Measurements from ENCODE around the gene COMMD1.

The COMMD1 gene

GRCh38 chr2:61943251-61943650 lies 37.8 kb downstream of the COMMD1 start:
- TF ChIP-seq, protein P1, sequence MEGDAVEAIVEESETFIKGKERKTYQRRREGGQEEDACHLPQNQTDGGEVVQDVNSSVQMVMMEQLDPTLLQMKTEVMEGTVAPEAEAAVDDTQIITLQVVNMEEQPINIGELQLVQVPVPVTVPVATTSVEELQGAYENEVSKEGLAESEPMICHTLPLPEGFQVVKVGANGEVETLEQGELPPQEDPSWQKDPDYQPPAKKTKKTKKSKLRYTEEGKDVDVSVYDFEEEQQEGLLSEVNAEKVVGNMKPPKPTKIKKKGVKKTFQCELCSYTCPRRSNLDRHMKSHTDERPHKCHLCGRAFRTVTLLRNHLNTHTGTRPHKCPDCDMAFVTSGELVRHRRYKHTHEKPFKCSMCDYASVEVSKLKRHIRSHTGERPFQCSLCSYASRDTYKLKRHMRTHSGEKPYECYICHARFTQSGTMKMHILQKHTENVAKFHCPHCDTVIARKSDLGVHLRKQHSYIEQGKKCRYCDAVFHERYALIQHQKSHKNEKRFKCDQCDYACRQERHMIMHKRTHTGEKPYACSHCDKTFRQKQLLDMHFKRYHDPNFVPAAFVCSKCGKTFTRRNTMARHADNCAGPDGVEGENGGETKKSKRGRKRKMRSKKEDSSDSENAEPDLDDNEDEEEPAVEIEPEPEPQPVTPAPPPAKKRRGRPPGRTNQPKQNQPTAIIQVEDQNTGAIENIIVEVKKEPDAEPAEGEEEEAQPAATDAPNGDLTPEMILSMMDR (conservative IDR thresholded peaks at IDR 0.05; ENCODE audit: low read depth, low read length) = no peak
- no peak overlapping the region for H3K4me3 ChIP-seq (ENCODE audit: low read length)
- no peak for DNase-seq (ENCODE audit: low read depth)

DNA sequence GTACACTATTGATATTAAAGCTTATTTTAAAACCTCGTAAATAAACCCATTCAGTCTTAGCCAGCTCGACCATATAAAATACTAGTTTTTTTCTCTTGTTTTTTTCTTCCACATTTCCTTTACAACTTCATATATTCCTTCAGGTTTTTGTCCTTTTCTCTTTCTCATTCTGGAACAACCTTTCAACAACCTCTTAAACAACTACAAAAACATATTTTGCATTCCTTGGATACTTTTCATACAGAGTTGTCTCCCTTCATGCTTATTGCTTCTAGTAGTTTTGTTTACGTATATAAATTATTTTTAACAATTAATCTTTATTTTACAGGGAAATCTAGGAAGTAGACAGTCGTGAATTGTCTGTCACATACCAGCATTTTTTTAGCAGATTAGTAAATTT lies 41.2 kb downstream of the COMMD1 start:
- TF ChIP-seq, protein P1 (conservative IDR thresholded peaks at IDR 0.05; ENCODE audit: low read depth, low read length) = no peak
- DNase-seq (ENCODE audit: low read depth) = no peak
- no peak overlapping the region for H3K4me3 ChIP-seq (ENCODE audit: low read length)

GRCh38 chr2:61948661-61949457 lies 43.4 kb downstream of the COMMD1 start:
- H3K4me3 ChIP-seq (ENCODE audit: low read length) = no peak overlapping the region
- TF ChIP-seq, protein P1 (conservative IDR thresholded peaks at IDR 0.05; ENCODE audit: low read depth, low read length) = no peak
- no peak for DNase-seq (ENCODE audit: low read depth)

- TF ChIP-seq, protein P1 (conservative IDR thresholded peaks at IDR 0.05; ENCODE audit: low read depth, low read length) = no peak
- DNase-seq (ENCODE audit: low read depth) = no peak
- H3K4me3 ChIP-seq (ENCODE audit: low read length) = no peak overlapping the region
Observed at GRCh38 chr2:61949458-61949713, 43.9 kb downstream of the COMMD1 start.

GRCh38 chr2:61949714-61950560 lies 44.5 kb downstream of the COMMD1 start:
- no peak for DNase-seq (ENCODE audit: low read depth)
- TF ChIP-seq, protein P1 (conservative IDR thresholded peaks at IDR 0.05; ENCODE audit: low read depth, low read length) = no peak
- H3K4me3 ChIP-seq (ENCODE audit: low read length) = no peak overlapping the region

GRCh38 chr2:61950571-61951315 lies 45.3 kb downstream of the COMMD1 start:
- TF ChIP-seq, protein P1 (conservative IDR thresholded peaks at IDR 0.05; ENCODE audit: low read depth, low read length) = no peak
- no peak for DNase-seq (ENCODE audit: low read depth)
- no peak overlapping the region for H3K4me3 ChIP-seq (ENCODE audit: low read length)

Measured in retinal pigment epithelial cell (primary cell).